ENCODE data around the gene CCDC85A.

Gene CCDC85A

GRCh38 chr2:56292951-56293350 lies 109.2 kb downstream of the CCDC85A start:
- in situ Hi-C loops (cut with MboI; ENCODE audit: low sequenced_read_pairs): no loop called here

DNA sequence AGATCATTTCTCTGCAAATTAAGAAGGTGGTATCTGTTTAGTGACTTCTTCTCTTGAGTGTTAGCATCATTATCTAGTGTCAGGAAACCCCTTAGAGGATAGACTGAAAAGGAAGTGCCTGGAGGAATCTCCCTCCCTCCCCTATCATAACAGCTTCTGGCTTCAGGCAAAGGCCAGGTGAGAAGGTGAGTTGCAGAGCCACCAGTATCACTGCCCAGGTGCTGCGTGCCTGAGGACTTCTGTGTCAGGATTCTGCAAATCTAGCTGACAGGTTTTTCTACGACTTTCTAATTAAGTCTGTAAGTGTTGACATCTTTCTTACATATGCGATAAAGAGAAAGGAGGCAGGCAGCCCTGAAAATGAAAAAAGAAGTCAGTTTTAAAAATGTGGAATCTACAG lies 111.9 kb downstream of the CCDC85A start:
- in situ Hi-C loops (cut with MboI; ENCODE audit: low sequenced_read_pairs): no loop called here

- in situ Hi-C loops (cut with MboI; ENCODE audit: low sequenced_read_pairs): no loop called here
These were observed 113.9 kb downstream of the CCDC85A start for GRCh38 chr2:56297671-56298070.

DNA sequence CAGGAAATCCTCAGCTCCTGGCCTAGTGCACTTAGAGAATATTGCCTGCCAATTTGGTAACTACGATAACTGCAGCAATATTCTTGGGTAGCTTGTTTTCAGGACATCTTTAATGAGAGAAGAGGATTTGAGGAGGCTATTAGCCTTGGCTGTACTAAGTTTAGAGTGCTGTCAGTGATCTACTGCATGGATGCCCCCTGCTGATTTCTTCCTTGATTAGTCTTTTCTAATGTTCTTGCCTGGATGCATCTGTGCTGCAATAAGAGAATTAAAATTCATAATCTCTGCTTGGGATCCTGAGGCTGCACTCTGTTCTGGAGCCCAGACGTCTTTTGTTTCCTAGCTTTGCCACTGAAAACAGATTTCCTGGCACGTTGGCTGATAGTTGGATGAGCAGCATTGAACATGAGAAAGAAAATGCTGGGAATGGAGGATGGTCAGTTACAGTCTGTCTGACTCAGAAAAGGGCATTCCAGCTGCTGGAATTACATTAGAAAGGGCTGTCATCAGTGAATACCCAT lies 115.4 kb downstream of the CCDC85A start:
- in situ Hi-C loops (cut with MboI; ENCODE audit: low sequenced_read_pairs): no loop called here

DNA sequence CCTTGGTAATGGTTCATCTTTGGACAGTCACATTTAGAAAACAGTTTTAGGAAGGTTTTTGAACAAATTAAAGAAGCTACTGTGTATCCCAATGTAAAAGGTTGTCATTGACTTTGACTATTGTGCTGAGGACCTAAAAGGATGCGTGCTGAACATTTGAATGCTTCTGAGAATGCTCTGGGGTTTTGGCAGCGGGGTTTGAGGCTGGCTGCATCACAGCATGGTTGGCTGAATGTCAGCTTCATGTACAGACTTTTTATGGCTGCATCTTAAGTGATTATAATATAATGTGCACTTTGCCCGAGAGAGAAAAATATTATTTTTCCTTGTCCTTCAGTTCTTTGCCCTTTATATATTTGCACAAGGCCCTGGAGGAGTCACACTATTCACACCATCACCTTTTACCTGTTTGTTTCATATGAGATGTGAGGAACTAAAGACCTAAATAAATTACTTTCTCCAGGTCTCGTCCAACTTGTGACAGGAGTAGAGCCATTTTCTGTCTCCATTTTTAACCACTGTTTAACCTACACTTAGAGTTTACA lies 125.9 kb downstream of the CCDC85A start:
- in situ Hi-C loops (cut with MboI; ENCODE audit: low sequenced_read_pairs): no loop called here

DNA sequence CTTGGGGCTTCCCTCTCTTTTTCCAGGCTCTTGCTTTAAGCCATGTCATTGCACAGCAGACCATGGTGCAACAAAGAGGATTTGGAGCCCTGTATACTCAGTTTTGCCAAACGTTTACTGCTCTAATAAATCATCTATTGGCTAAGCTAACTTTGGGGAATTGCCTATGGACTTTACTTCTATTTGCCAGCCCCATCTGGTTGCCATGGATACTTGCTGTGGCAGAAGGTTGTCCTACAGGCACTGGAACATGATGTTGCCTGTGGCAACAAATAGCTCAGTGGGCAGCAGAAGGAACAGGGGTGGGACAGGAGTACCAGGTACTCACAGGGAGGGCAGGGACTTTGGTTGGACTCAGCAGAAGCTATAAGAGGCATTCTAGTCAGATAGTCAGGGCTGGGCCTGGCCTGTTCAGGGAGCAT lies 129.7 kb downstream of the CCDC85A start:
- in situ Hi-C loops (cut with MboI; ENCODE audit: low sequenced_read_pairs): no loop called here

DNA sequence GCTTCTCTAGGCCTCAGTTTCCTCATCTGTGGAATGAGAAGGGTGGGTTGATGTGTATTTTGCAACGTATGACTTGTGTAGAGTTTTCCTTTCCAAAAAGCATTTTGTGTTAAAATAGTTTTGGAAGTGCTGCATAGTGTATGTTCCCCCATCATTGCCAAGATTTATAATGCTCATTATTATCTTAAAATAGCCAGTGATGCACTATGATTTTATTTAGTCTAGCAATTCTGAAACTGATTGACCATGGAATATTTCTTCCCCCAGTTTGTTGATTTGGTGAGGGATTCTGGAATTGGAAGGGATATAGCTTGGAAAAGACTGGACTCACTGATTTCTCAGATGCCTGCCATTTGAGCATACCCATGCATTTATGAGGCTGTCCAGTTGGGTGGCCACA lies 130.6 kb downstream of the CCDC85A start:
- in situ Hi-C loops (cut with MboI; ENCODE audit: low sequenced_read_pairs): no loop called here

DNA sequence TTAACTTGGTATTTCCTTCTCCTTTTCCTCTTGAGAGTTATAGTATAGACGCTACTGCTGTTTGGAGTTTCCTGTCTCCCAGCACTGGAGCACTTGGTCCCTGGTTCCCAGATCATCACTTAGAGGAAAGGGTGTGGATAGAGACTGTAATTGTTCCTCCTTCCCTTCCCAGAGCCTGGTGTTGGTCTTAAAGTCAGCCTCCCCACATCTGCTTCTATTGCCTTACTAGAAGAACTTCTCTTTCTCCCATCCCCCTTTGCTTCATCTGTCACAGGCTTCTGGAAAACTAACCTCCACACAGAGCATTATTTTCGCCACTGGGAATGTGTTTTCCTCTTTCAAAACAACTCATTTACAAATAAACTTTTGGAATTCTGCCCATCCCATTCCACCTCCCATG lies 131.0 kb downstream of the CCDC85A start:
- in situ Hi-C loops (cut with MboI; ENCODE audit: low sequenced_read_pairs): no loop called here

GRCh38 chr2:56315376-56315775 lies 131.6 kb downstream of the CCDC85A start:
- in situ Hi-C loops (cut with MboI; ENCODE audit: low sequenced_read_pairs): no loop called here

GRCh38 chr2:56316011-56316410 lies 132.2 kb downstream of the CCDC85A start:
- in situ Hi-C loops (cut with MboI; ENCODE audit: low sequenced_read_pairs): no loop called here

DNA sequence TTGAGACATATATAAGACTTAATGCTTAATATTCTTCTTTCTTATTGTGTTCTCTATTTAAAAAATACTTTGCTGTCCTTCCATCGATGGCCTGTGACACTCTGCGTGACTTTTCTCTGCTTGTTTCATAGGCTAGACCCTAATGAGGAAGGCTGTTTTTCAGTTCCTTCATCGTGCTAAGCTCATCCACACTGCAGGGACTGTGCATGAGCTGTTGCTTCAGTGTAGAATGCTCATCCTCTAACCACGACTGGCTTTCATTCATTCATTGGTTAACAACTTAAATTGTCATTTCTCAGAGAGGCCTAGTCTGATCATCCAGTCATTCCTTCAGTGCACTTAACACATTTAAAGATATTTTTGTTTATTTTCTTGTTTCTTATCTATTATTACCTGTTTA lies 134.4 kb downstream of the CCDC85A start:
- in situ Hi-C loops (cut with MboI; ENCODE audit: low sequenced_read_pairs): no loop called here

- in situ Hi-C loops (cut with MboI; ENCODE audit: low sequenced_read_pairs): no loop called here
These were observed 142.0 kb downstream of the CCDC85A start for GRCh38 chr2:56325661-56326345.

DNA sequence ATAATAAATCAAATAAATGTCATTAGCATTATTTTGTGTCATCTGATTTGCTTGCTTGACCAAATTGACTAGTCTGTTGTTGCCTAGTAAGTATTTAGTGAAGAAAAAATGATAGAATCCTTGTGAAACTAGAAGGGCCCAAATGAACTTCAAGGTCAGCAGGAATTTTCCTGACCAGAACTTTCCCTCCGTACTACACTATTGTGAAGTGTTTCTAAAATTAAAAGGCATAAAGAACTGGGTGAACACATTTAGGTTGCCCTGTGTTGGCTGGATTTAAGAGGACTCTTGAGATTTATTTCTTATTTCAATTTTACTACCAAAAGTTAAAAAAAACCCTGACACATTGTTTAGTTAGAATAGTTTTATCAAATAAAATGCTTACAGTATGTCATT lies 142.6 kb downstream of the CCDC85A start:
- in situ Hi-C loops (cut with MboI; ENCODE audit: low sequenced_read_pairs): no loop called here

GRCh38 chr2:56331810-56332209 lies 148.0 kb downstream of the CCDC85A start:
- in situ Hi-C loops (cut with MboI; ENCODE audit: low sequenced_read_pairs): no loop called here

DNA sequence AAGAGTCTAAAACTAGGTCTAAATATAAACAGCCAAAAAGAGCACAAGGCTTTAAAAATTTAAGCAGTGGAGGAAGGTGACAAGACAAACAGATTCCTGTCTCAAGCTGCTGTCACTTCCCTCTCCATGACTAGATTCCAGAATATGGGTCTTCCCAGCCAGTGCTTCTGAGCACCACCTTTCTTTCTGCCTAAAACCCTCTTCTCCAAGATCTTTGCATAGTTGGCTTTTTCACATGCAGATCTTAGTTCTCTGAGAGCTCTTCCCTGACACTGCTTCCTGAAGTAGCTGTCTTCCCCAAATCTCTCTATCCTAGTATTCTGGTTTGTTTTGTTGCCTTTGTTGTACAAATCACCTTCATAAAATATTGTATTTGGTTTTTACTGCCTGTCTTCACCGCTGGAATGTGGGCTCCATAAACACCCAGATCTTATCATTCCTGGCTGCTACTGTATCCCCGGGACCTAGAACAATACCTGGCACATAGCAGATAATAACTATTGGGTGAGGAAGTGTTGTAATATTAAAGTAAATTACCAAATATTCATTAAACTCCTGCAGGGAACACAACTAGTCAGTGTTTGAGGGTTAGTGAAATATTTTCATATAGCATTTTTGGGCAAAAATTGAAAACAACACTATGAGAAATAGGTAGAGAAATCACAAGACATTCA lies 150.2 kb downstream of the CCDC85A start:
- in situ Hi-C loops (cut with MboI; ENCODE audit: low sequenced_read_pairs): no loop called here

GRCh38 chr2:56334622-56335021 lies 150.8 kb downstream of the CCDC85A start:
- in situ Hi-C loops (cut with MboI; ENCODE audit: low sequenced_read_pairs): no loop called here

DNA sequence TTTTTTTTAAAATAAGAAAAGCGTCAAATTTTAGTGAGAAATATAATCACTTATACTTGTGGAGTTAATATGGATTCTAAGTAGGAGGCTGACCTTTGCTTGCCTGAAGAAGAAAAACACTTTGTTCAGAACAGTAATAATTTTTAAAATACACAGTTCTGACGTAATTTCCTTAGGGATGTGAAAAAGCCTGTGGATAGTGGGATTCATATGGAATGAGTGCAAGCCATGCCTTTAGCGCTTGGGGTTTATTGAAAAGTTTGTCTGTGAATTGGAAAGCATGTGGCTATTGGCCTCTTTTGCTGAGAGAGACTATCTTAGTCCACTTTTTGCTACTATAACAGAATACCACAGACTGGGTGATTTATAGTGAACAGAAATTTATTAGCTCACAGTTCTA lies 151.3 kb downstream of the CCDC85A start:
- in situ Hi-C loops (cut with MboI; ENCODE audit: low sequenced_read_pairs): no loop called here

DNA sequence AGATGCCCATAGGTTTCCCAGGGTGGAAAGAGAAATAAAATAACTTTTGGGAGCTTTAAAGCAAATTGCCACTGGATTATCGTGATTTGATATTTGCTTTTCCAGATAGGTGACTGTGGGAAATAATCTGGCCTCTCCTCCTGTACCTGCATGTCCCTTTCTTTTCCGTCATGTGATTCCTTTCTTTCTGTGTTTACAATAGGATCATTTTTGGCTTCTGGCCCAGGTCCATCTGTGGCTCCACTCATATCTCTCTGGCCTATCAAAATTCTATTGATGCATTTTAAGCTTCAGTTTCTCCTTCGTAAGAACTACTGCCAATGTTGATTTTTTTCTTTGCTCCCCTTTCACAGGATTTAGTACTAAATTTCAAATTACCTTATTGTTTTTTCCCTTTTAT lies 153.6 kb downstream of the CCDC85A start:
- in situ Hi-C loops (cut with MboI; ENCODE audit: low sequenced_read_pairs): no loop called here

GRCh38 chr2:56338232-56338631 lies 154.4 kb downstream of the CCDC85A start:
- in situ Hi-C loops (cut with MboI; ENCODE audit: low sequenced_read_pairs): no loop called here

GRCh38 chr2:56344771-56345170 lies 161.0 kb downstream of the CCDC85A start:
- in situ Hi-C loops (cut with MboI; ENCODE audit: low sequenced_read_pairs): no loop called here

- in situ Hi-C loops (cut with MboI; ENCODE audit: low sequenced_read_pairs): no loop called here
These were observed 164.1 kb downstream of the CCDC85A start for GRCh38 chr2:56347881-56348280.
